ENCODE measurements around the gene AGAP2. TPM values are rescaled to one million over a fixed set of nuclear protein-coding genes. Genes with fewer than 3 reads are reported as not detected.

AGAP2 gene
- total and polyA plus RNA-seq, 2 of the 8 experiments (the other 6 are each of a cell fraction or from before 2014, with no cell fraction given): 1.5 TPM

- TF ChIP-seq ATF3 (IDR thresholded peaks at IDR 0.05; ENCODE audit: insufficient read depth, low read depth, low read length): peak; percentile 99
- no peak for TF ChIP-seq EZH2 (IDR thresholded peaks at IDR 0.05; ENCODE audit: low read depth, low read length, severe bottlenecking)
- TF ChIP-seq POLR2A (IDR thresholded peaks at IDR 0.05; ENCODE audit: control extremely low read depth in 1 of 2, low read depth in 2 of 2, low read length in 2 of 2): peak; percentile 79
- TF ChIP-seq CBX8 (IDR thresholded peaks at IDR 0.05; ENCODE audit: borderline replicate concordance, low read depth, low read length): no peak
- TF ChIP-seq SAP30 (IDR thresholded peaks at IDR 0.05; ENCODE audit: insufficient read depth, insufficient replicate concordance, low read length): peak; percentile 93
- no peak for TF ChIP-seq RBBP5 (IDR thresholded peaks at IDR 0.05; ENCODE audit: borderline replicate concordance, low read depth, low read length)
- peak; percentile 75; the same call in 1 of the 2 replicates for TF ChIP-seq SP1 (IDR thresholded peaks at IDR 0.05; ENCODE audit: low read depth, low read length)
- TF ChIP-seq EP300 (IDR thresholded peaks at IDR 0.05; ENCODE audit: borderline replicate concordance in 1 of 2, low read depth in 2 of 2, low read length in 2 of 2): peak in 1 of 2 experiments; percentile 76; a peak in 1 of 3 replicates
- no peak for TF ChIP-seq SIX5 (IDR thresholded peaks at IDR 0.05; ENCODE audit: low read depth, low read length)
- no peak for TF ChIP-seq RNF2 (IDR thresholded peaks at IDR 0.05; ENCODE audit: borderline replicate concordance, low read depth, low read length, missing control alignments, poor library complexity, severe bottlenecking)
- 0 out of 2 replicates have a peak, but pooled peaks have one; percentile 32 for TF ChIP-seq JUND (IDR thresholded peaks at IDR 0.05; ENCODE audit: low read length)
- no peak for TF ChIP-seq SIRT6 (IDR thresholded peaks at IDR 0.05; ENCODE audit: low read length)
- peak; percentile 99 for TF ChIP-seq MAX (IDR thresholded peaks at IDR 0.05)
- TF ChIP-seq GTF2F1 (IDR thresholded peaks at IDR 0.05; ENCODE audit: borderline replicate concordance, low read depth, low read length): peak; percentile 66; the same call in 1 of the 2 replicates
- peak; percentile 80 for TF ChIP-seq CREB1 (IDR thresholded peaks at IDR 0.05)
- TF ChIP-seq TCF12 (IDR thresholded peaks at IDR 0.05; ENCODE audit: low read depth, low read length): no peak
- TF ChIP-seq YY1 (IDR thresholded peaks at IDR 0.05; ENCODE audit: low read depth, low read length): peak; percentile 7; the same call in 1 of the 2 replicates
- TF ChIP-seq TEAD4 (IDR thresholded peaks at IDR 0.05; ENCODE audit: low read depth, low read length): no peak
- peak; percentile 68 for TF ChIP-seq TAF7 (optimal IDR thresholded peaks at IDR 0.05; ENCODE audit: borderline replicate concordance, low read depth, low read length)
- peak; percentile 84 to 98; a peak in 3 of 4 replicates for TF ChIP-seq SIN3A (conservative IDR thresholded peaks at IDR 0.05 in 1 of 2, IDR thresholded peaks at IDR 0.05 in 1 of 2; ENCODE audit: low read depth in 1 of 2, low read length in 2 of 2)
Observed at GRCh38 chr12:57751788-57752667, 13.5 kb upstream of the AGAP2 start, which contains the start of gene CDK4 (continued).
